GM12873 (cell line): Measurements from ENCODE around the gene INS.

Experiments used
- TF ChIP-seq, protein P1 (sequence below): IDR thresholded peaks from 2 replicates; pipeline ENCODE4 v1.5.1; 2012; ENCODE audit warnings: low read depth, mild to moderate bottlenecking, moderate library complexity, low read length, control low read depth; ENCODE audit not compliant: insufficient read depth; ENCODE audit errors: missing control alignments

The INS gene

GRCh38 chr11:2160736-2161259 lies at the start of gene INS:
INS (minus strand) TSS chr11:2161209; CDS start chr11:2160971, 238 bp downstream.
- TF ChIP-seq, protein P1, sequence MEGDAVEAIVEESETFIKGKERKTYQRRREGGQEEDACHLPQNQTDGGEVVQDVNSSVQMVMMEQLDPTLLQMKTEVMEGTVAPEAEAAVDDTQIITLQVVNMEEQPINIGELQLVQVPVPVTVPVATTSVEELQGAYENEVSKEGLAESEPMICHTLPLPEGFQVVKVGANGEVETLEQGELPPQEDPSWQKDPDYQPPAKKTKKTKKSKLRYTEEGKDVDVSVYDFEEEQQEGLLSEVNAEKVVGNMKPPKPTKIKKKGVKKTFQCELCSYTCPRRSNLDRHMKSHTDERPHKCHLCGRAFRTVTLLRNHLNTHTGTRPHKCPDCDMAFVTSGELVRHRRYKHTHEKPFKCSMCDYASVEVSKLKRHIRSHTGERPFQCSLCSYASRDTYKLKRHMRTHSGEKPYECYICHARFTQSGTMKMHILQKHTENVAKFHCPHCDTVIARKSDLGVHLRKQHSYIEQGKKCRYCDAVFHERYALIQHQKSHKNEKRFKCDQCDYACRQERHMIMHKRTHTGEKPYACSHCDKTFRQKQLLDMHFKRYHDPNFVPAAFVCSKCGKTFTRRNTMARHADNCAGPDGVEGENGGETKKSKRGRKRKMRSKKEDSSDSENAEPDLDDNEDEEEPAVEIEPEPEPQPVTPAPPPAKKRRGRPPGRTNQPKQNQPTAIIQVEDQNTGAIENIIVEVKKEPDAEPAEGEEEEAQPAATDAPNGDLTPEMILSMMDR: no peak

- TF ChIP-seq, protein P1: no peak
Measured at GRCh38 chr11:2210366-2211112, 49.5 kb upstream of the INS start.

DNA sequence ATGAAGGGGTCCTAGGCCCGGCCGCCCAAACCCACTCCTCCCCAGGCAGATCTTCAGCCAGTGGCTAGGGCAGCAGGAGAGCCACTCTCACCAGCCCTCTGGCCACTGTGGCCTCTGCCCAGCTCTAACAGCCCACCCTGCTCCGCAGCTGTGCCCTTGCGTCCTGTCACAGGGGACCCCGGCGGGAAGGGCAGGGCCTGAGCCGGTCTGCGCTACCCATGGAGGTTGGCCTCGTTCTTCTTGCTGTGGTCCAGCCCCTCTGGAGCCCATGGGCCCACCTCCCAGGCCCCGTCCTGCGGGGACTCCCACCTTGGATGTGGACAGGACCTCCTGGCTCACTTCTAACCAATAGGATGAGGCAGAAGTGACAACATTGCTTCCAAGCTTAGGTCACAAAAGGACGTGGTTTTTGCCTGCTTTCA lies 48.9 kb upstream of the INS start:
- TF ChIP-seq, protein P1: no peak

DNA sequence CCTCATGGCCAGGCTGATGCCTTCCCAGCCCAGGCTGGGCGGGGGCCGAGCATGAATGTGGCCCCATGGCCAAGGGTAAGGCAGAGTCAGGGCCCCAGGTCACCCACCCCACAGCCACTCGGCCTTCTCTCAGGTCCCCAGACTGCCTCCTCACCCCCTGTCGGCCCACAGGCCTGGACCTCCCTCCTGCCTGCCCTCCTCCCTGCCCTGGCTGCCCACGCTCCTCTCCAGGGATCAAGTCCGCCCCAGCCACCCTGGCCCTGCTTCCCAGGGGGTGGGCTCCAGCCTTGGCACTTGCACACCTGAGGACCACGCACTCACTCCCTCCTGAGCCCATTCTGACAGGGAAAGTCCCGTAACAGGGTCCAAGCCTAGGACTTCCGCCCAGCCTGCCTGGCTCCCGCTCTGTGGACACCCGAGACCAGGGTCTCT lies 48.4 kb upstream of the INS start:
- TF ChIP-seq, protein P1: no peak

GRCh38 chr11:2208691-2209369 lies 47.8 kb upstream of the INS start:
- TF ChIP-seq, protein P1: no peak

DNA sequence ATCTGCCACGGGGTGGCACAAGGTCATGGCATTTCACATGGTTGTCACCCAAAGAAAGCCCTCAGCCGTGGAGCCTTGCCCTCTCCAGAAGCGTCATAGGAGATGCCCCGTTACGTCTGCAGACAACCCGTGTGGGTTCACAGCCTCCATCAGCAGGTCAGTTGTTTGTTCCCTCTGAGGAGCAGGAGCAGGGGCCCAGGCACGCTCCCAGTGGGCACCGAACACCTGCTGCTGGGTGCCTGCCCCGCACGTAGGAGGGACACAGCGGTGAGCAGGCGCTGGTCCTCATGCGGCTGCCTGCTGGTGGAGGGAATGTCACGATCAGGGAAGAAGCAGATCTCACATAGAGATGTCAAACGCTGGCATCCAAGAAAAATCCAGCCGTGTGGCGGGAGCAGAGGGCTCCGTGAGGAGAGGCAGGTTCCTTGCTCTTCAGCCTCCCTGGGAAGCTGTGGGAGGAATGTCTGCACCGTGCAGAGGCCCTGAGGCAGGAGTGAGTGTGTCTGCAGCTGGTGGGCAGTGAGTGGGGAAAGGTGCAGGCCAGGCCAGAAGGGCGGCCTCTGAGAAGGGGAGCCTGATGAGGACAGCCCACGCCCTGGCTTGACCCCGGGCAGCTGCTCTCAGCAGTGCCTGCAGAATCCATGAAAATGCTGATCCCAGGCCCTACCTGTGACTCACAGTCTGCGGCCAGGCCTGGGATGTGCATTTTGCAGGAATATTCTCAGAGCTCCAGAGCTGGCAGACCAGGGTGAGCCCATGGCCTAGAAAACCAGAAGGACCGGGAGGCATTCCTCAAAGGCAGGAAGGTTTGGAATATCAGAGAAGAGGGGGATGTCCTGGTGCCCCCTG lies 47.0 kb upstream of the INS start:
- TF ChIP-seq, protein P1: no peak
